ENCODE measurements around the gene PRELID1.
A peak's percentile ranks its signal among the peaks of the same experiment; 100 is the strongest.

PRELID1 gene

DNA sequence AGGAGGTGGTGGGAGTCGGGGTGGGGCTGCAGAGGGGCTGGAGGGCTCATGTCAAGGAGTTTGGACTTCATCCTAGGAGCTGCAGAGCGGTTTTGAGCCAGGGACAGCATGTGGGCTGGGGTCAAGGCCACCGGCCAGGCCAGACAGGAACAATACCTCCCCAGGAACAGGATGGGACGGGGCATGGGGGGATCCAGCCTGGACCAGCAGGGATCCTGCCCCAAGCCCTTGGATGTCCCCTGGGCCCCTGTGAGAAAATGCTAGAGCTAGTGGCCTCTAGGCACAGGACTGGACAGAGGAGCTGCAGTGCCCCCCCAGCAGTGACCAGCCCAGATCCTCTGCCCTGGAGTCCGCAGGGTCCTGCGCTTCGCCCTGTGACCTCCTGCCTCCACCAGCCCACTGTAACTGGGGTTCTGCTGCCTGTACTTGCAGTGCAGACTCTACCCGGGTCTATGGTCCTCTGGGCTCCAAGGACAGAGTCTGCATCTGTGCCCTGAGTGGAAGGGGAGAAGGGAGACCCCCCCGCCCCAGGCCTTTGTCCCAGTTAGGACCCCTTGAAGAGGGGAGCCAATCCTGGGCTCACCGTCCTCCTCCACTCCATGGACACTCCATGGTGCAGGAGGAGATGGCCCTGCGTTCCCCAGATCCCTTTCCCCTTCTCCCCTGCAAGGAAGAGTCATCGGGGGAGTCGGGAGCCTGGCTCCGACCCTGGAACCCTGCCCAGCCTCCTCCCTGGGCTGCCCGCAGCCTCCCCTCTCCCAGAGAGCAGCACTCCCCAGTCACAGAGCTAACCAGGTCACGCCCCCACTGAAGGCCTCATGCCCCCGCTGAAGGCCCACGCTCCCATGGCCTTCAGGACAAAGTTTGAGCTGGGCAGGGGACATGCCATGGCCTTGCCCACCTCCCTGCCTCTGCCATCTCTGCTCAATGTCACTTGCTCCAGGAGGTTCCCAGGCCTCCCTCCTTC is 11.1 kb downstream of the PRELID1 start:
- DNase-seq, result no peak

DNA sequence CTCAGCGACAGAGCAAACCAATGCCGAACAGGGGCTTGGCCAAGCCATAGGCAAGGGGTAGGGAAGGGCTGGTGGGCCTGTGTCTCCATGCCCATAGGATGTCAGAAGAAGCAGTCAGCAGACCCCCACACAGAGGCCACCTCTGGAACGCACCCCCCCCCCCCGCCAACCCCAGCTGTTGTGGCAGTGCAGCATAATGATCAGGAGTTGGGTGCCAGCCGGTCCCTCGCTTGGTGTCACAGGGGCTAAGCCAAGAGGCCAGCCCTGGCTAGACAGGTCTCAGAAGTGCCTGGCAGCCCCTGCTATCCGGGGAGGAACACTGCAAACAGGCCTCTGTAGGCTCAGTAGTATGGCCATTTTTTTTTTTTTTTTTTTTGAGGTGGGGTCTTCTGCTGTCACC is 11.8 kb downstream of the PRELID1 start:
- DNase-seq, result no peak

DNA sequence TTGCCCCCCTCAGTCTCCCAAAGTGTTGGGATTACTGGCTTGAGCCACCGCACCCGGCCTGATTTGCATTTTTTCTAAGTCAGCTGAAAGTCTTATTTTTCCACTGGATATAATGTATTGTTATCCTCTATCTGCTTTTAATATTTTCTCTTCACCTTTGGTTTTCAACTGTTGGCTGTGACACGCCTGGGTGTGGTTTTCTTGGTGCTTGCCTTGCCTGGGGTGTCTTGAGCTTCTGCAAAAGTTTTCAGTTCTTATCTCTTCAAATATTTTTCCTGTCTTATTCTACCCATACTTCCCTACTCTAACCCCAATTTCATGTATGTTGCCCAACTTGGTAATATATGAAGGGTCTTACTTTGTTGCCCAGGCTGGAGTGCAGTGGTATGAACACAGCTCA is 12.4 kb downstream of the PRELID1 start:
- DNase-seq, result no peak

DNA sequence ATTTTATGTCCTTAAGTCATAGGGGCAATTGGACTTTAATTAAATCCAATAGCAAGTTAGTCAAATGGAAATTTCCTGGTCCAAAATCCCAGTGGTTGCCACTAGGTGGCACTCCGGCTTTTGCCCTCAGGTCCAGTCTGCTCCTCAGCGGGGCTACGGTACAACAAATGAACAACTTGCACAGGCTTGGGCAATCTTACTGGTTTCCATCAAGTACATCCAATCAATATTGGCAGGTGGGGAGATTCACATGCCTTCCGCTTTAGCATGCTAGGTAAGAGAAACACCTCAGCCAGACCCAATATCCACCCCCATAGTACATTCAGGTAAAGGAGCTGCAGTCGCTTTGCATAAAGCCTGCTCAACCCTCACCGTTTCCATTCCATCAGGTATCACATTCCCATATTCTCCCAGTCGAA is 14.4 kb downstream of the PRELID1 start:
- peak; percentile 83 for DNase-seq

DNA sequence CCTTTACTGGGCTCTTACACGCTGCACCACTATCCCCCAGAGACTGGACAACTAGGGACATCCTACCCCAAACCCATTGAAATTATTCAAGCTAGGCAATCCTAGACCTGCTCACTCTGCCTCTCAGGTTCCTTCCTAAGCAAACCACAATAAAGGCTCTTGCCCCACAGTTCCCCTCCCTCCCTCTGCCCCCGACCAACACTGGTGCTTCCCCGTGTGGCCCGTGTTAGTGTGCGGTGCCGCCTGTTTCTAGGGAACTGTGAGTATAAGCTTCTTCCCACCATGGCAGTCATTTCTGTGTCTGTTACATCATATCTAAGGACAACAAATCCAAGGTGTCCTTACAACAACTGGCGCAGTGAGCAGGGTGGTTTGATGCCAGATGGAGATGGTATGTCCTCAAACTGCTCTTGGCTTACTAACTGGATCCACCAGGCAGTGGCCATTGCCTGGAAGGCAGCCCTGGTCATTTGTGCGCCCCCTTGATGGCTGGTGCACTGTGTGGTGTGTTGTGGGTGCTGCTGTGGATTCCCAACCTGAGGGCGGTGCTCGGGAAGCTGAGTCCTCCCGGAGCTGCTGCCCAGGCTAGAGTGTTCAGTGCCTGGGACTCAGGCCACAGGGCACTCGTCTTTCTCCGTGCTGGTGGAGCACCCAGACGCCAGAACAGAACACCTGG is 16.5 kb downstream of the PRELID1 start:
- DNase-seq, result no peak

DNA sequence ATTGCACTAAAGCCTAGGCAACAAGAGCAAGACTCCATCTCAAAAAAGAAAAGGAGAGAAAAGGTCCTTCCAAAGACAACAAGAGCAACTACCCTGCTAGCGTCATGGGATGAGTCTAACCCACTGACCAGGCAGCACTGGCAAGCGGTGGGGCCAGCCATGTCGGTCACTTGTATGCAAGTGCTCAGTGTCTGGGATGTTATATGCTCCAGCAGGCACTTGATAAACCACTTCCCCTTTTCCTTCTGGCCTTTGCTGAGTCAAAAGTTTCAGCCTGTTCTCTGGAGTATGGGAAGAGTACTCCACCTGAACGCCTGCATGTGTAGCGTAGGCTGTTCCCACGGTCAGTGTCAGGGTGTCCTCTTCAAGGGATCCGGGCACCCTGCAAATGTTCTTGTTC is 17.3 kb downstream of the PRELID1 start:
- no peak for DNase-seq

DNA sequence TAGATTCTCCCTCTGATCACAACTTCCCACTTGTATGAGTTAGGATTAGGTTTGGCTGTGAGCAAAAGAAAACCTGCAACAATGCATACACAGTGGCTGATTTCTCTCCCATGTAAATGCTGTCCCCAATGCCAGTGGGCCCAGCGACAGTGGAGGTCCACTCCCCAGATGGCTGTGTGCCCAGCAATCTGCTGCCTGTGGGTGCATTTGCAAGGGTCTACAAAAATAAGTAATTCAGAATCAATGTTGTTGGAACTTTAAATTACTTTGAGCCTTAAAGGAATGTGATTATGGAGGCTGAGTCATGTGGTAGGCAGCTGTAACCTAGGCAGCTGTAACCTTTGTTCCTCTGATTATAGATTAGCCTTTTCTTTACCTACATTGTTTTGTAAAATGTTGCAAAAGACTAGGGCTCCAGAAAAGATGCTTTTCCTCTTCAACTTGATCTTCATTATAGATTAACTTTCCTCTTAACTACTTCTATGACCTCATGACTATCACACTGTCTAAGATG is 22.3 kb downstream of the PRELID1 start:
- DNase-seq, result no peak

DNA sequence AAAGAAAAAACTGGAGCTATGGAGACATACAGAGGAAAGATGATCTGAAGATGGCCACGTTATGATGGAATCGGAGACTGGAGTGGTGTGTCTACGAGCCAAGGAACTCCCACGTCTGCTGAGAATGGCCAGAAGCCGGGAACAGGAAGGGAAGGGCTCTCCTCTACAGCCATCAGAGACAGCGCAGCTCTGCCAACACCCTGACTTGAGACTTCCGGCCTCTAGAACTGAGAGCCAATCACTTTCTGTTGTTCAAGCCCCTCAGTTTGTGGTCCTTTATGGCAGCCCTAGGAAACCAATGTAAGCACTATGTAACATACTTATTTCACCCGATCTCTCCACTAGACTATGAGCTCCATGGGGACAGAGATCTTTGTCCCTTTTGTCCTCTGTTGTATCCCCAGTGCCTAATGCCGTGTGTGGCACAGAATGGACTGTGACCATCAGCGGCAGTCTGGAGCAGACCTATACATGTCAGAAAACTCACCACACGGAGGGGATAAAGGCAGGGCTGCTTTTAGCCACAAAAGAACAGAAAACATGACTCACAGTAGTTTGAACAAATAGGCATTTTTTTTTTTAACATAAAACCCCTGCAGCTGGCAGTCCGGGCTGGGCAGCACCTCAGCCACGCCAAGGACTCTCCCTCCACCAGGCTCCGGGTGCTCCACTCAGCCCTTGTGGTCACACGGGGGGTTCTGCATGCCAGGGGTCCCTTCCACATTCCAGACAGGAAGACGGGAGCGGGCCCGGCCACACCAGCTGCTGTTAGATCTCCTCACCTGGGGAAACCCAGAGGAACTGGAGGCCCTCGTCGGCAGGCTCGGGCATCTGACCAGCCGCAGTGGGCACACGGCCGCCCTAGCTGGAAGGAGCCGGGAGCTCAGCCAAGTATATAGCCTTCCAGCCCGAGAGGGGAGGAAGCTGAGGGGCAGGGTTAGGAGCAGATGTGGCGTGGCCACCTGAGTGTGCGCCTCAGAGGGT is 24.2 kb downstream of the PRELID1 start:
- DNase-seq, result no peak

DNA sequence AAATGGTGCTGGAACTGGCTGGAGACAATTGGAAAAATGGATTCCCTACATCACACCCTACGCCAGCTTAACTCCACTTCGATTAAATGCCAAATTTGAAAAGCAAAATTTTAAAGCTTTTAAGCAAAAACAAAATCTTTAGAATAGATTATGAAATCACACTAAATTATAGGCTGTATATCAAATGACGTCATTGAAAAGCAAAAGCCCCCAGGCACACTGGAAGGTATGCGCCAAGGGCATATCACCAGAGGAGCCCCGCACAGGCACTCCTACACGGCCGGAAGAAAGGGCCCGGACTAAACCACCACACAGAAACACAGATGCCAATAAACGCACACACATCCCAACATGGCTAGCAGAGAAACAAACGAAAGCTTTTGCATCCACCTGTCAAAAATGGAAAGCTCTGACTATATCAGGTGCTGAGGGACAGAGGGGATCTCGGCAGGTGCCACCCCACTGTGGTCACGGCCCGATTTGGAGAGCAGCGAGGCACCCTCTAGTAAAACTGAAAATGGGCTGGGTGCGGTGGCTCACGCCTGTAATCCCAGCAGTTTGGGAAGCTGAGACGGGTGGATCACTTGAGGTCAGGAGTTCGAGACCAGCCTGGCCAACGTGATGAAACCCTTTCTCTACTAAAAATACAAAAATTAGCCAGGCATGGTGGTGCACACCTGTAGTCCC is 25.1 kb downstream of the PRELID1 start:
- DNase-seq, result no peak

DNA sequence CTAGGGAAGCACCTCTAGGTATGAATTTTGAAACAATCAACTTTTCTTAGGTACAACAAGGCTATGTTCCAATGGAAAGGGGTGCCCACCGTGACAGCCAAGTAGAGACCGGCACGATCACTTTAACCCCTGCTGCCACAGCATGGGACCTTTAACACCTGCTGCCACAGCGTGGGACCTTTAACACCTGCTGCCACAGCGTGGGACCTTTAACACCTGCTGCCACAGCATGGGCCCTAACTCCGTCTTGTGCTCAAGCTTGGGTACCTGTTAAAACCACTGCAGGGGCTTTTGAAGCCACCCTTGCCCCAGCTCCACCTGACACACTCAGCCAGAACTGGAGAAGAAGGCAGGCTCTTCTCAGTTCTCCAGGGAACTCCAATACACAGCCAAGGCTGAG is 26.3 kb downstream of the PRELID1 start:
- DNase-seq, result no peak

DNA sequence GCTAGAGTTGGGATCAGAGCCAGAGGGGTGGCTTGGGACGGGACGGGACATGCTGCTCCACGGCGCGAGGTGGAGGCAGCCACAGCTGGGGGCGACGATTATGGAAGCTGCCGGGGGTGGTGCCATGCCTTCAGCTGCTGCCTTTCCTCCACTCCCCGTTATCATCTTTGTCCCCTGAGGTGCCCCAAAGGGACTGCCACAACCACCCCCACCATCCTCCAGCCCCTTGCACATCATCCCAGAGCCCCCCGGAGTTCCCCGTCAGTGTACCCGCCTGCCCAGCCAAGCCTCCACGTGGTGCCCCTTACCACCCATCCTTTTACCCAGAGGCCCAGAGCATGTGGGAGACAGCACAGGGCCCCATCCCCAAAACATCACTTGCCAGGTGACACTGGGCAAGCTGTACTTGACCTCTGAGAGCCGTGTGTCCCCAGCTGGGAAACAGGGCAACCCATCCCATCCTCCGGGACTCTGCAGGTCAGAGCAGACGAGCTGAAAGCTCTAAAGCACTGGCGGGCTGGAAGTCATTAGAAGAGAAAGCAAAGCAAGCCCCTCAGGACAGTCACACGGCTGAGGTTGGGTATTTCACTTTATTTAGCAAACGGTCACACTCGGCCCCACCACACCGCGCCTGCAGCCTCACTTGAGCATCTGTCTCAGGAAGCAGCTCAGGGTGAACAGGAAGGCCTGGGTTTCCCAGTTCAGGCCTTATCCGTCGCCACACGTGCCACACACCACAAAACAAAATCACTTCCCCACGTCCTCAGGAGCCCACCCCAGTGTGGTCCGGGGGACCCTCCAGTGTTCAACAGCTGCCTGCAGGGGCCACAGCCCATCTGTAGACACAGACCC is 27.6 kb downstream of the PRELID1 start:
- no peak for DNase-seq

DNA sequence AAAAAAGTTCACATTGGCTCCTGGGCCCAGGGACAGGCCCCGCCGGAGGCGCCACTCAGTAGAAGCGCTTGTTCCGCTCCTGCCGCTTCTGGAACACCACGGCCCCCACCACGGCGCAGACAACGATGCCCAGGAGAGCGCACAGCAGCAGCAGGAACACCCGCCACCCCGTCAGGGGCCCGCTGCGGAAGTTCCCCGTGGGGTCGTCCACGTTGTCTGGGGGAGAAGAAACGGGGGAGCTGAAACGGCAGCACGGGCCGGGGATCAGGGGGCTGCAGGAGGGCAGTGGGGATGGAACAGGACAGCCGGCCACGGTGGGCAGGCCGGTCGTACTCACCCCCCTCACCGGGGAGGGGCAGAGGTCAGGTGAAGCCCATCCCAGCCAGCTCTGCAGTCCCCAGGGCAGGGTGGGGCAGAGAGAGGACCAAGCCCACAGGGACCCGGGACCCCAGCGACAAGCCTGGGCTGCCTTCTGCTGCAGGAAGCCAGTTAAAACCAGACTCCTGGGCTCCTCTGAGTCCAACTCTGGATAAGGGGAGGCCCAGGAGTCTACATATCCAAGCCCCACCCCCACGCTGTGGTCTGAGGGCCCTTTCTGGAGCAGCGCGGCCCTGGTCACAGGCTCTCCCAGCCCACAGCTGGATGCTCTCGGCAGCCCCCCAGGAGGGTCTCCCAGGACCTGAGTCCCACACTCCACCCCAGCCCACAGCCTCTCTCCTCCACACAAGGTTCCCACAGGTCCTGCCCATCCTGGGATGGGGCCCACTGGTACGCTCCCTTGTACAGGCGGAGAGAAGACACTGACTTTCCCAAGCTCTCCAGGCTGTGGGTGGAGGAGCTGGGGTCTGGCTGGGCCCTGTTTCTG is 28.7 kb downstream of the PRELID1 start:
- no peak for DNase-seq

DNA sequence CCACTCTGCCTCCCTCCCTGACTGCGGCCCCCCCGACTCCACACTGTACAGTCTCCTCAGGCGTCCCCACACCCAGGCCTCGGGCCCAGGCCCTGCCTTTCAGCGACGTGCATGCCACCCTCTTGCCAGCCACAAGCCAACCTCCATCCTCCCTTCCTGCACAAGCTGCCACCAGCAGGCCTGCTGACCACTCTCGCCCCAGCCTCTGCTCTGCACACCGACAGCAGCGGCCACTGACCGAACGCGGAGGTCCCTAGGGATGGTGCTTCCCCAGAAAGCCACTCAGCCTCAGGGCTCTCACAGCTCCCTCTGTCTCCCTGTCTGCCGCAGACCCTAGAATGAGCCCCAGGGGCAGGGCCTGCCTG is 29.3 kb downstream of the PRELID1 start:
- no peak for DNase-seq

DNA sequence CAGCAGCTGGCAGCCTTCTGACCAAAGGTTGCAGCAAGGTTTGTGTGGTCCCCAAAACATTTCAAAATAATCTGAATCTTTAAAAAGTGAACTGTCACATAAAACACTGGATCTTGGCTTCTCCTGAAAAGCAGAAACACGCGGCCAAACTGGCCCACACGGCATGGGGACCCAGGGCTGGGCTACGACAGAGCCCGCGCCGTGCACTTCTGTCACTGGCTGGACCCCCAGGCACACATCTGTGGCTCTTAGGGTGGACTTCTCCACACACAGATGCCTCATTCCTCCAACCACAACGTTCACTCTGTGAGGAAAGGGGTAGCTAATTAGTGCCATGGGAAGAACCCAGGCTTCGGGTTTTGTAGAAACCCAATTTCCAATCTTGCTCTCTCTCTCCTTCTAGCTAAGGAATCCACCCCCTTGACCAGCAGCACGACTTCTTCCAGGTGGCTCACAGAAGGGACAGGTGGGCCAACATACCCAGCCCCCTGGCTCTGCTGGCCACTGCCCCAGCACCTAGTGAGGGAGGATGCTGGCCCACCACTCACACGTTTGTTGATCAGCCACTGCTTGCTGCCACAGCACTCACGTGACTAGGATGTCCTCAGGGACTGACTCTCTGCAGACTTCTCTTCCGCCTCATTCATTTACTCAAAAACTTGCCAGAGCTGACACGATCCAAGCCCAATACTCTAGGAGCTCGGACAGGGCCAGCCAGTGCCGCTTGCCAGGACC is 30.0 kb downstream of the PRELID1 start:
- DNase-seq, result no peak

DNA sequence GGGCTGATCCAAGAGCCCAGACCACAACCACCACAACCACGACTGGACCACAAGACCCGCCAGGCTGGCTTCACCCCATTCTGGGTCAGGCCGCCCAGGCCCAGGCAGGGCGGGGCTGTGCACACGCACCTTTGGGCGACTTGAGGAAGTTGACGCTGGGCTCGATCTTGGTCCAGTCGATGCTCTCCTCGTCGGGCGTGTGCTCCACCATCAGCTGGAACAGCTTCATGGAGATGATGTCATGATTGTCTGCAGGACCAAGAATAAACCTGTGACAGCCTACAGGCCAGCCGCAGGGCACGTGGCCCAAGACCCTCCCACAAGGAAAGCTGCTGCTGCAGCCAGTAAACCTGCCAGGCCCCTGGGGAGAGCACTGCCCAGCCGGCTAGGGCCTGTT is 30.6 kb downstream of the PRELID1 start:
- DNase-seq, result no peak

DNA sequence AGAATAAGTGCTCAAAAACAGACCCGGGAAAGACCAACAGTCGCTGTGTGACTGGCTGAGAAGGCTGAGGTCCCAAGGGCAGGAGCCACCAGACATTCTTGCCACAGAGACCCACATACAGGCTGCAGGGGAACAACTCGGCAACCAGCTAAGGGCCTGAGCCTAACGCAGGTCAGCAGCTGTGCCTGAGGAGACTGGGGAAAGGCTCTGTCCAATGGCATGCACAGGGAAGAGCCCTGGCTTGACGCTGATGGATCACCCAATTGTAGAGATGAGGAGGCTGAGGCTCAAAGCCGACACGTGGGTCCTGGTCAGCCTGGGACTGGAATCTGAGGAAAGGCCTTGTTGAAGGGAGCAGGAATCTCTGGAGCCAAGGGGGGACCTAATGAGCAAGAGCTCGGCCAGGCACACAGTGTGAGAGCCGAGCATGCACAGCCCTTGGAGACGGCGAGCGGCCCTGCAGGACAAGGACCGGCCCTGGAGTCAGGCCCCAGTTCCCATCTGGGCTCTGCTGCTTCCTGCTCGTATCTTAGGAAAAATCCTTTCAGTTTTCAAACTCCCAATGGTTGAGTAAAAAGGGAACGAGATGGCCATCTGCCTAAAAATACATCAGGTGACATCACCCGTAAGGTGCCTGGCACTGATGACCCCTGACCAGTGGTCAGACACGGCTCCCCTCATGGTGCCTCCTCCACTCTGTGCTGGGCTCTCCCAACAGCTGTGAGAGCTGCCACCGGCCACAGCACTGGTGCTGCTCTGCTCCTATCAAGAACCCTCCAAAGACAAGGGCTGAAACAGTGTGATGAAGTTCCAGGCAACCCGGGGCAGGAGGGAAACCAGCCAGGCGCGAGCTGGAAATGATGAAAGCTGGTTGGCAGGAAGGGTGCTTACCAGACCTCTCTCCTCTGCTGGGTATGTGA is 31.4 kb downstream of the PRELID1 start:
- no peak for DNase-seq

DNA sequence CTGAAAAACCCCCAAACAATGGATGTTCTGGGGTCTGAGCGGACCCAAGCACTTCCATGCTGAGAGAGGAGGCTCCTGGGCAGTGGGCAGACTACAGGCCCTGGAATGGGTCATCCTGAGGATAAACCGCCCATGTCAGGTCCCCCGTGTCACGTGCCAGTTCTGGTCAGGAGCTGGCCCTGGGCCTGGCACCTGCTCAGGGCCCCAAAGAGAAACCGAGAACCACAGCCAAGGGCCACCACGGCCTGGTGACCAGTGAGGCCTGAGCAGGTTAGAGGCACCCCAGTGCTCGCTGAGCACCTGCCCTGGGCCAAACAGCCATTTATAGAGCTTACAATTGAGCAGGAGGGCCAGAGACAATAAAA is 32.1 kb downstream of the PRELID1 start:
- DNase-seq, result no peak

DNA sequence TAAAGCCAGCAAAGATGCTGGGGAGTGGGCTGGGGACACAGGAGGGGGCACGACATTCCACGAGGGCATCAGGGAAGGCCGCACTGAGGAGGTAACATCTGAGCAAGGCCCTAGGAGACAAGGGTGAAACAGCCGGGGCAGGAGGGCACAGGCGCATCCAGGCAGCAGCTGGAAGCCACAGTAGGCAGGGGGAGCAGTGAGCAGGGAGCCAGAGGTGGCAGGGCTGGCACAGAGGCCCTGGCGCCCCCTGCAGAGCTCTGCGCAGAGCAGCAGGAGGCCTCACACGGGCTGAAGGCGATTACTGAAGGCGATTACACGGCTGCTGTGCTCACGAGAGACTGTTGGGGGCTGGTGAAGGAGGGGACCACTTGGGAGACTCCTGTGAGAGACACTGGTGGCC is 32.5 kb downstream of the PRELID1 start:
- DNase-seq, result no peak

Data from activated CD8-positive, alpha-beta memory T cell treated with anti-CD3 and anti-CD28 coated beads, Interleukin-2, amount 50 U/mL, for 48 hours (primary cell).